ENCODE measurements around the gene KCNQ2. TPM values are rescaled to one million over a fixed set of nuclear protein-coding genes. Genes with fewer than 3 reads are reported as not detected.

KCNQ2 gene
- total RNA-seq, 2 experiments from 2014 or later: not detected

GRCh38 chr20:63466861-63467260, 5.6 kb downstream of the KCNQ2 start:
- Mint-ChIP-seq H3K4me3 (no peak overlapping the region), H3K27me3 (peaks cover 29% of the 10 kb centered on the region), H3K9me3 (ENCODE audit: low read depth) (no peaks in the 10 kb centered on the region), H3K27ac (no peak overlapping the region), H3K4me1 (no peaks in the 10 kb centered on the region), H3K36me3 (ENCODE audit: low read depth) (no peaks in the 10 kb centered on the region)
- intact Hi-C loops (cut with DNase I, micrococcal nuclease): no loop called here
- ChIA-PET CTCF (no interaction called here), POLR2A (no interaction called here)
- ATAC-seq (no peak), DNase-seq (no peak)

GRCh38 chr20:63466250-63466825, 6.1 kb downstream of the KCNQ2 start:
- intact Hi-C loops (cut with DNase I, micrococcal nuclease): no loop called here
- CTCF ChIA-PET: no interaction called here

GRCh38 chr20:63465380-63466249, 6.8 kb downstream of the KCNQ2 start:
- Mint-ChIP-seq H3K4me1 (no peaks in the 10 kb centered on the region), H3K36me3 (ENCODE audit: low read depth) (no peaks in the 10 kb centered on the region), H3K9me3 (ENCODE audit: low read depth) (no peaks in the 10 kb centered on the region), H3K4me3 (no peak overlapping the region), H3K27ac (no peak overlapping the region), H3K27me3 (peaks cover 30% of the 10 kb centered on the region)
- no peak for ATAC-seq
- intact Hi-C loops (cut with DNase I, micrococcal nuclease): no loop called here
- POLR2A ChIA-PET: no interaction called here
- no peak for DNase-seq
- CTCF ChIA-PET: no interaction called here

More at GRCh38 chr20:63466250-63466825, 6.1 kb downstream of the KCNQ2 start:
- POLR2A ChIA-PET: no interaction called here
- Mint-ChIP-seq H3K4me1 (no peaks in the 10 kb centered on the region), H3K27me3 (peaks cover 29% of the 10 kb centered on the region), H3K9me3 (ENCODE audit: low read depth) (no peaks in the 10 kb centered on the region), H3K36me3 (ENCODE audit: low read depth) (no peaks in the 10 kb centered on the region), H3K4me3 (no peak overlapping the region), H3K27ac (no peak overlapping the region)
- no peak for DNase-seq
- no peak for ATAC-seq

GRCh38 chr20:63464289-63464635, 8.2 kb downstream of the KCNQ2 start:
- intact Hi-C loops (cut with DNase I, micrococcal nuclease): no loop called here
- Mint-ChIP-seq H3K4me1 (no peaks in the 10 kb centered on the region), H3K27me3 (peaks cover 27% of the 10 kb centered on the region), H3K9me3 (ENCODE audit: low read depth) (no peaks in the 10 kb centered on the region), H3K4me3 (no peak overlapping the region), H3K27ac (no peak overlapping the region), H3K36me3 (ENCODE audit: low read depth) (no peaks in the 10 kb centered on the region)
- CTCF ChIA-PET: interaction anchor here (0.7 to 1.0 kb wide), 2 partner anchors 11 to 28 kb away, joined by 3 to 5 read pairs; no protein-coding TSS in a partner anchor
- POLR2A ChIA-PET: no interaction called here
- ATAC-seq (no peak), DNase-seq (no peak)

GRCh38 chr20:63463400-63464288, 8.8 kb downstream of the KCNQ2 start:
- Mint-ChIP-seq H3K27me3 (peaks cover 25% of the 10 kb centered on the region), H3K4me3 (no peak overlapping the region), H3K4me1 (no peaks in the 10 kb centered on the region), H3K9me3 (ENCODE audit: low read depth) (no peaks in the 10 kb centered on the region), H3K36me3 (ENCODE audit: low read depth) (no peaks in the 10 kb centered on the region), H3K27ac (no peak overlapping the region)
- CTCF ChIA-PET: interaction anchor here (0.7 to 1.0 kb wide), 2 partner anchors 11 to 27 kb away, joined by 3 to 5 read pairs; no protein-coding TSS in a partner anchor
- ATAC-seq: no peak
- DNase-seq: no peak
- POLR2A ChIA-PET: no interaction called here
- intact Hi-C loops (cut with DNase I, micrococcal nuclease): no loop called here

- intact Hi-C loops (cut with DNase I, micrococcal nuclease): no loop called here
- peaks cover 23% of the 10 kb centered on the region for H3K27me3 Mint-ChIP-seq
- CTCF ChIA-PET: no interaction called here
Measured at GRCh38 chr20:63462244-63462643, 10.2 kb downstream of the KCNQ2 start.

GRCh38 chr20:63461104-63461763, 11.2 kb downstream of the KCNQ2 start:
- Mint-ChIP-seq H3K27me3 (peaks cover 23% of the 10 kb centered on the region), H3K9me3 (ENCODE audit: low read depth) (no peaks in the 10 kb centered on the region), H3K4me3 (no peak overlapping the region), H3K27ac (no peak overlapping the region), H3K36me3 (ENCODE audit: low read depth) (no peaks in the 10 kb centered on the region), H3K4me1 (no peaks in the 10 kb centered on the region)
- ChIA-PET POLR2A (no interaction called here), CTCF (interaction anchor here (1.0 kb wide), 1 partner anchor 35 kb away, joined by 3 read pairs; no protein-coding TSS in a partner anchor)
- intact Hi-C loops (cut with DNase I, micrococcal nuclease): no loop called here
- DNase-seq (peak; percentile 33), ATAC-seq (no peak)

More at GRCh38 chr20:63462244-63462643, 10.2 kb downstream of the KCNQ2 start:
- Mint-ChIP-seq H3K36me3 (ENCODE audit: low read depth) (no peaks in the 10 kb centered on the region), H3K27ac (no peak overlapping the region), H3K9me3 (ENCODE audit: low read depth) (no peaks in the 10 kb centered on the region), H3K4me1 (no peaks in the 10 kb centered on the region), H3K4me3 (no peak overlapping the region)
- POLR2A ChIA-PET: no interaction called here
- ATAC-seq: no peak
- no peak for DNase-seq

- peaks cover 25% of the 10 kb centered on the region for H3K27me3 Mint-ChIP-seq
- no peaks in the 10 kb centered on the region for H3K9me3 Mint-ChIP-seq (ENCODE audit: low read depth)
- DNase-seq: no peak
- CTCF ChIA-PET: no interaction called here
- intact Hi-C loops (cut with DNase I, micrococcal nuclease): no loop called here
- POLR2A ChIA-PET: no interaction called here
- ATAC-seq: no peak
- H3K27ac Mint-ChIP-seq: no peak overlapping the region
- no peaks in the 10 kb centered on the region for H3K36me3 Mint-ChIP-seq (ENCODE audit: low read depth)
- no peaks in the 10 kb centered on the region for H3K4me1 Mint-ChIP-seq
- H3K4me3 Mint-ChIP-seq: no peak overlapping the region
Measured at GRCh38 chr20:63459070-63459380, 13.4 kb downstream of the KCNQ2 start.

- Mint-ChIP-seq H3K27ac (no peak overlapping the region), H3K27me3 (peaks cover 24% of the 10 kb centered on the region), H3K9me3 (ENCODE audit: low read depth) (no peaks in the 10 kb centered on the region), H3K4me1 (peaks cover under 1% of the 10 kb centered on the region), H3K36me3 (ENCODE audit: low read depth) (no peaks in the 10 kb centered on the region), H3K4me3 (no peak overlapping the region)
- DNase-seq (no peak), ATAC-seq (no peak)
- intact Hi-C loops (cut with DNase I, micrococcal nuclease): no loop called here
- ChIA-PET CTCF (no interaction called here), POLR2A (interaction anchor here (0.6 kb wide), 1 partner anchor 333 kb away, joined by 3 read pairs; no protein-coding TSS in a partner anchor)
Measured at GRCh38 chr20:63458170-63459069, 14.0 kb downstream of the KCNQ2 start.

- CTCF ChIA-PET: no interaction called here
- POLR2A ChIA-PET: no interaction called here
- Mint-ChIP-seq H3K9me3 (ENCODE audit: low read depth) (no peaks in the 10 kb centered on the region), H3K27me3 (peaks cover 19% of the 10 kb centered on the region), H3K4me3 (no peak overlapping the region), H3K27ac (no peak overlapping the region), H3K36me3 (ENCODE audit: low read depth) (no peaks in the 10 kb centered on the region), H3K4me1 (peaks cover 3% of the 10 kb centered on the region)
- intact Hi-C loops (cut with DNase I, micrococcal nuclease): no loop called here
- DNase-seq (no peak), ATAC-seq (no peak)
Measured at GRCh38 chr20:63457737-63458136, 14.7 kb downstream of the KCNQ2 start.
